Putamen (tissue), 1 donor: ENCODE measurements around the gene ARMH3.

Experiments
- DNase-seq: peaks from one replicate; pipeline ENCODE4 v3.0.0-alpha.2; 2016; ENCODE audit warnings: low spot score

ARMH3 gene

GRCh38 chr10:101896225-101896877 is 159.6 kb downstream of the ARMH3 start:
- no peak for DNase-seq

DNA sequence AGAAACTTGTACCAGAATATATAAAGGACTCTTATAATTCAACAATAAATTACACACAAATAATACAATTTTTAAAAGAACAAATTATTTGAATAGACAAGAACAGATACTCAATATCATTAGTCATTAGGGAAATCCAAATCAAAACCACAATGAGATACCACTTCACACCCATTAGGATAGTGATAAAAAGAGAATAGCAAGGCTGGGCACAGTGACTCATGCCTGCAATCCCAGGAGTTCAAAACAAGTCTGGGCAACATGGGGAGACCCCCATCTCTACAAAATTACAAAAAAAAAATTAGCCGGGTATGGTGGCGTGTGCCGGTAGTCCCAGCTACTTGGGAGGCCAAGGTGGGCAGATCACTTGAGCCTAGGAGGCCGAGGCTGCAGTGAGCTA is 160.2 kb downstream of the ARMH3 start:
- no peak for DNase-seq

- DNase-seq = no peak
Measured at GRCh38 chr10:101894742-101895141, 161.2 kb downstream of the ARMH3 start.

DNA sequence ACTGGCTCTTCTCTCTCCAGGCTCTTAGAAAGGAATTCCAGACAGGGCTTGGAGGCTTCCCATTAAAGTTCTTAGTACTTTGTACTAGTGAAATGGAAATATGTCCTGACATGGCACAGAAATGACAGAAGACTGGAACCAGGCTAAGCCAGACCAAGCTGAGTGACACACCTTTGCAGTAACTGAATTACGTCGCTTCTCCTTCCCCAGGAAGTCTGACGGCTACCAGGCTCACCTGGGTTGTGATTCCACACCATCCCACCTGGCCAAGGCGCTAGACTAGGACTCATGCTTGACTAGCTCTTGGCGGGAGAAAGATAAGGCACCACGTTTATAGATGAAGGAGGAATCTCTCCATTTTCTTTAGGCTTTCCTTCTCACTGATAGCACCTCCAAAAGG is 161.7 kb downstream of the ARMH3 start:
- DNase-seq = no peak

DNA sequence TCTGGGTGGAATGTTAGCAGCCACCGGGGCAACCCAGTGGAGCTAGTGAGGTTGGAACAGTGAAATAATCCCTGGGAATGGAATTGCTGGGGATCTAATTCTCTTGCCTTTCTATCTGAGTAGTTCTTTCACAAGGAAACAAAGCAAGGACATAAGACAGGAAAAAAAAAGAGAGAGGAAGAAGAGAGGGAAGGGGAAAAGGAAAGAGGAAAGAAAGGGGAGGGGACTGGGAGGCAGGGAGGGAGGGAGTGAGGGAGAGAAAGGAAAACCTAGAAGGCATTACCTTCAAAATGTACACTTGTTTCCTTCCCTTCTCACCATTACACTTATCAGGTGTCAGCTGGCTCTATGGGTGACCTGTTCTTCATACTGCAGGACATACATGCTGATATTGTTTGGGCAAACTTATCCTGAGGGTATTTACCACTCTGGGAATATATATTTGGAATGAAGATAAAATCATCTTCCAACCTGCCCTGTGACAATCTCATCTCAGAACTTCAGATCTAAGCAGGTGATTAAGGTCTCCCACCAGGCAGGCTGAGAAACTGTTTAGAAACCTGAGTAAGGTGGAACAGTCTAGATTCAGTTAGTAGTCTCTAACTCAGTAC is 162.4 kb downstream of the ARMH3 start:
- DNase-seq = no peak

DNA sequence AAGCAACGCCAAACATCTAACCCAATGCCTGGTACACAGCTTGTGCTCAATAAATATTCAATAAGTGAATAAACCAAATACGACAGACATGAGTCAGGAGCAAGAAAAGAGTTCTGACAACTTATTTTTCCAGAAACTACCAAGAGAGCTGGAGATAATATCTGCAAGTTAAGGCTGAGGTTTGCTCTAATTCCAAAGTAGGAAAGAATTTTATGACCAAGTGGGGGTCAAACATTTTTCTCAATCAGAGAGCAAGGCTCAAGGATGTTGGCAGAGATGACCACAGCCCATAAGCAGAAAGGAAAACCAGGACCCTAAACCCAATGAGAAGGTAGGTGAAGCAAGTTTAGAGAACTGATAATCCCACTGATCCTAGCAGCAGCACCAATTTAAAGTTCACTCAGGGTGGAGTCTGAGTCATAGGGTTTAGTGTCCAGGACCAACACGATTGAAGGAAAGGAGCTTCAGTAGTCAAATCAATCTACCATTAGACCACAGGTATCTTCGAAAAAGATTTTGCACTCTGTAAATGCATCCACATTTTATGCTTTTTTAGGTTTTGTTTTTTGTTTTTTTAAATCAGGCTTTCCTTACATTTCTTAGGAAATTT is 163.1 kb downstream of the ARMH3 start:
- no peak for DNase-seq

- DNase-seq = peak; percentile 76
Measured at GRCh38 chr10:101889256-101890210, 166.4 kb downstream of the ARMH3 start.

DNA sequence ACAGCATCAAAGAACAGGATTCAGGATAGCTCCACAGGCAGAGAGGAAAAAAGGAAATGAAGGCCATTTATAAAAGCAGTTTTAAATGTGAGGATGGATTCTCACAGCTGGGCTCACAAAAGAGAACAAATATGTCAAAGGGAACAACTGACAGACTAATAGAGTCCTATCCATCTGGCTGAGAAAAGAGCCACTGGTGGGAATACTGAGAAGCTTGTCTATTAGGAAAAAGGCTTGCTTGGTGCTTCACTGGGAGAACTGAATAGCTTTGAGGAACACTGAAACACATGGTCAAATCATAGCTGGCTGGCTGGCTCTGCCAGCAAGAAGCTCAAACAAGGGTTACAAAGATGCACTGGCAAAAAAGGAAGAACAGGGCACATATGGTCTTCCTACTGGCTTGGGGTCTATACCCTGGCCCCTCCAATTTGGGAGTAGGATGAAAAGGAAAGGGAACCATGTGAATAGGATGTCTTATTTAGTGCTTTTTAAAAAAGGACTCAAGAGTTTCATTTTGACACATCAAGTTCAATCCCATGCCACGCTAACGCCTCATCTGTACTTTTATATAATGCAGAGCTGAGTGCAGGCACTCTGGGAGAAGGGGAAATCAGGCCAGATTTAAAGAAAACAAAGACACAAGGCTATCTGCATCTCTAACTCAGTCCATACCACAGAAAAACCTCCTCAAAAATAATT is 167.6 kb downstream of the ARMH3 start:
- DNase-seq = peak; percentile 43

DNA sequence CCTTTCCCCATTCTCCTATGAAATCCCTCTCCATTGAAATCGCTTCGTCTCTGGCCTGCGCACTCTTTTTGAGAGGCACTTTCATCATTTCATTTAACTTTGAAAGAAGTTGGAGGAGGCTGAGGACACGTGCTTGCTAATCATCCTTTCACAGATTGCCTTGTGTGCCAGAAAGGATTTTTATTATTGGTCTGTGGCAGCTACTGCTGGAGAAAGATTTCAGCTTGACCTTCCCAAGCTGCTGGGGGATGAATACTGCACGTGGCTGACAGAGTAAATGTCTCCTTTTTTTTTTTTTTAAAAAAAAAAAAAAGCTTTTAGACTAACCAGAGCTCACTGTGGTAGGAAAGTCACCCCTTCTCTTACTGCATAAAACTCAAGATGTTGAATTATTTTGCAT is 168.2 kb downstream of the ARMH3 start:
- DNase-seq = no peak

DNA sequence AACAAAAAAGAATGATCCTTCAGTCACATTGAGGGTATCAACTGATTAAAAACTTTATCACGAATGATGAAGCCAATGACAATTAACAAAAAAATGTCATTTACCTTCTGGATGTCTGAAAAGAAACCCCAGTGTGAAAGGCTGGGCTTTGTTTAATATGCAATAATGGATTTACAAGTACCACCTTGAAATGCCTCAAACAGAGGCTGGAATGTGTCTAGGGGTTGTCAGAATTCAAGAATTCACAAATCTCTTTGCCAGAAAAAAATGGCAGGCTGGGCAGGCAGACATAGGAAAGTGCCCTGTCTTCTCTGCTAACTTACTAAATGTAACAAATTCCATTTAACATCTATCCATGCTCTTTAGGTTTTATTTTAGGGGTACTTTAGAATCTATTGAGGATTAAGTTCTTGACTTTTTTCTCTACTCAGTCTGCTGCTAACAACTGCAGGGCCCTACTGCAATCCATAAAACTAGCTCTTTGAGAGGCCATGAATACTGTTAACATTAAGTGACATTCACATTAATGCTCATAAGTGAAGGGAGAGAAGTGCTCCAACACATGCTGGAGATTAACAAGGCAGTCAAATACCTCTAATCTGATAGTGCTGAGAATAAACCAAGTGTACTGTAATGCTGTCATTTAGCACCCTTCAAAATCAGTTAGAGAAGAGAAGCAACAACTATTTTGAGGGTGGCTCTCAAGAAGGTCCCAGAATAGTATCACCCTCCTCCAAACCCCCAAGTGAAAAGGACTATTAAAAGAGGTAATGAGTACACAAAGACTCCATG is 169.3 kb downstream of the ARMH3 start:
- no peak for DNase-seq

DNA sequence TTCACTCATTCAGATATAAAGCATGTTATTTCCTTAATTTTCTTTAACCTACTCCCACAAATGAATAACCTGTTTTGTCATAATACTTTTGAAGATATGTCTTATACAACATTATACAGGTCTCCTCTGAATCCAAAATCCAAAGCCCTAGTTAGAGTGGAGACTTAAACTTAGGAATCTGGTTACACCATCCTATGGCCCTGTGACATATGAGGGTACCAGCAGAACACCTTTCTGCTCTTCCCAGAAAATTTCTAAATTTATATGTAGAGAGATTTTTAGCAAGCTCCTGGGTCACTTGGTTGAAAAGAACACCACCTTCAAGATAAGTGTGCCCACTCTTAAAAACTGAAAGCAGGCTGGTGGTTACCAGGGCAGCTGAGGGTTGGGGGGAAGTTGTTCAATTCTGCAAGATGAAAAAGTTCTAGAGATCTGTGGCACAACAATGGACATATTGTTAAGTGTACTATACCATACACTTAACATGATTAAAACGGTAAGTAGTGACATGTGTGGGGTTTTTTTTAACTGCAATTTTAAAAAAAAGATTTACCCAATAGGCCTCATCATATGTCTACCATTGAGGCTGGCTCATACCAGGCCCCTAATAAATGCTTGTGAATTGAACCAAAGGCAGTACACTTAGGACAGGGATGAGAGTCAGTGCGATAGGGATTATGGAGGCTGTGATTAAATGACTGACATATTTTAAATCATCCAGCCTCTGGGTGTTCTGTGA is 174.8 kb downstream of the ARMH3 start:
- no peak for DNase-seq

GRCh38 chr10:101880232-101880573 is 175.8 kb downstream of the ARMH3 start:
- DNase-seq = no peak

GRCh38 chr10:101879456-101880231 is 176.3 kb downstream of the ARMH3 start:
- peak; percentile 50 for DNase-seq

DNA sequence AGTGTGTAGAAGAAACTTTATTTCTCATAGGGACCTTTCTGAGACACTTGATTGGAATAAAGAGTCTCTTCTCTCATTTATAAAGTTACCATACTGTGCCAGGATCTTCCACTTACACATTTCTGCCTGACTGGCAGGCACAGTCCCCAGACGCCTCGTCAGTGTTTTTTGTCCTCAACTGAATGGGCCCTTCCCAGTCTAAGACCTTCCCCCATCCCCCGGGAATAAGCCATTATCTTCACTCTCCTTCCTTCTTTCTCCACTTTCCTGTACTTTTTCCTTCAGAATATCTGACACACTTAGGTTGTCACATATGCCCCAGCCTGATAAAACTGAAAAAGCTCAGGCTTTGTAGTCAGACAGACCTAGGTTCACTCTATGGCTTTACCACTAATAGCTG is 177.1 kb downstream of the ARMH3 start:
- DNase-seq = no peak

DNA sequence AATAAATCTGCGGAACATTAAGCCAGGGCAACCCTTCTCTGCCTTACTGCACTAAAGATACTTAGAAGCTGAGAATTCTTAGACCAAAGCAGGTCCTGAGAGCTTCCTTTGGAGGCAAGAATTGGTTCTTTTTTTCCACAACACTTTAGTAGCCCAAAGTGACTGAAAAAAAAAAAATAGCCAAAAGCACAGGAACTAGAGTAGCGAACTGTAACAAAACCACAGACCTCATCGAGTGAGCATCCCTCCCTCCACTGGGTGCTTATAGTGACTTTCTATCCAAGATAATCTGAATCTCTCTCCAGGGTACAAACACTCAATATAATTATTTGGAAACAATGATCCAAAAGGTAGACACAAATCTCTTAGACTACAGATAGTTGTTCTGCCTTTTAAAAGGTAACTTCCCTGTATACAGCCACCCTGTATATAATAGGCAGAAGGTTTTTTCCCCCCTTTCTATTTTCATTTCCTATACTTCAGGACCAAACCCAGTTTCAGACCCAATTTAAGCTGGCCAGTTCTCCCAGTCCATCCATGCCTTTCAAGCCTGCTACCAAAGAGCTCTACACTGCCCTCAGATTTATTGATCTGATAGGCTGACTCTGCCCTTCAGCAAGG is 180.8 kb downstream of the ARMH3 start:
- DNase-seq = no peak

GRCh38 chr10:101874252-101874651 is 181.7 kb downstream of the ARMH3 start:
- DNase-seq = no peak

DNA sequence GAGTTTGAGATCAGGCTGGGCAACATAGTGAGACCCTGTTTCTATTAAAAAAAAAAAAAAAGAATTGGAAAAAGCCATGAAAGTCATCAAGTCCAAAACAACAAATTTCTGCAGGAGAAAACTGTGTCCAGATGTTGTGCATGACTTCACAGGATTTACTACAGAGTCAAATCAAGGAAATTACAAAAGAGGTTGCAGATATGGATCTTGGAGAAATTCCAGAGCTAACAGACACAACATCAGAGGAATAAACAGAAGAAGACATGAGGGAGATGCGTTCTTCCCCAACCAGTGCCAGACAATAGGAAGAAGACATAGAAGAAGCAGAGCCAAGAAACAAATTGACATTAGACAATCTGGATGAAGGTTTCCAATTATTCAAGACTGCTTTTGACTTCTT is 188.0 kb downstream of the ARMH3 start:
- DNase-seq = no peak

GRCh38 chr10:101859530-101859929 is 196.4 kb downstream of the ARMH3 start:
- DNase-seq = no peak
